GM18907 (cell line): Measurements from ENCODE around the gene CLSTN2.

ENCODE experiments used
- ATAC-seq: cut with Tn5 transposase; IDR thresholded peaks from one replicate; pipeline ENCODE4 v1.9.1; 2021; ENCODE audit warnings: mild to moderate bottlenecking, moderate library complexity; ENCODE audit not compliant: unreplicated experiment

The CLSTN2 gene

DNA sequence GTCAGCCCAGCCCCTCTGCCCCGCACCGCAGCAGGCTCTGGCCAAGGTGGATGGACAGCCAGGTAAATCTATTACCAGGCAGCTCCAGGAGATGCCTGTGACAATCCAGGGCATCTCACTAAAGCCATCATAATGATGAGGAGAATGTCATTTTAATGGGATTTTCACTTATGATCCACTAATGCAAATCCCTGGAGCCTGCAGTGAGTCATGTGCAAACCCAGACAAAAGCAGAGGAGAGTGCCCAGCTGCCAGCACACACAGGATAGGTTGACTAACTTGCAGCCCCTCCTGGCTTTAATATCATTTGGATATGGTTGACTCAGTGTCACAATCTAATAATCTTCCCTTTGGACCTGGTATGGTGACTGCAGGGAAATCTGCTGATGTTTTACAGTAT lies 536.0 kb downstream of the CLSTN2 start:
- ATAC-seq = no peak

DNA sequence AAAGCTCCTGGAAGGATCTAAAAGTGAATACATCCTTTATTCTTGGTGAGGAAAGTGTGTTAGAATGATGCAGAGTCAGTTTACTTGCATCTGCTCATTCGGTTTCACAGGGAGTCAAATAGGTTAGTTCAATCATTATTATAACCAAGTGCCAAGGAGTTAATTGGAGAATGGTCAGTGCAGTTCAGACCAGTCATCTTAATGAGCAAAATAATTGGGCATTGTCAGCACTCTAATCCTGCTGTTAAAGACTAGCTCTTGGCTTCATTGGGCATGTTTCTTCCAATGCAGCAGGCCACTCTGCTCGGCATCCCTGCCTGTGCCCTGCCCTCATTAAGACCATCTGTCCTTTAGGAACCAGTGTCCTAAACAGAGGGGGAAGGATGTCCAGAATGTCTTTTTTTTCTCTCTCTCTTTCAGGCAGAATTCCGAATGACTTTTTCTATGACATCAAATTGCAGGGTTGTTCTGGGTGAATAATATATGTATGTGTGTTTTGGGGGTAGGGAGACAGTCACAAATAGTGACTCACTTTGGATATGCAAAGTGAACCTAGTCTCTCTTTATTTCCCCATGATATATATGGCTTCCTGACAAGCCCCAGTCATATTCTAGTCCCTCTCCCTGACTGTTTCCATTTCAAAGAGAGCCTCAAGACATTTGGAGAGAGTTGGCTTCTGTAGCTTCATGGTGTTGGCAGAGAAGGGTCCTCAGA lies 537.5 kb downstream of the CLSTN2 start:
- ATAC-seq = no peak

GRCh38 chr3:140487566-140487965 lies 552.6 kb downstream of the CLSTN2 start:
- ATAC-seq = no peak

DNA sequence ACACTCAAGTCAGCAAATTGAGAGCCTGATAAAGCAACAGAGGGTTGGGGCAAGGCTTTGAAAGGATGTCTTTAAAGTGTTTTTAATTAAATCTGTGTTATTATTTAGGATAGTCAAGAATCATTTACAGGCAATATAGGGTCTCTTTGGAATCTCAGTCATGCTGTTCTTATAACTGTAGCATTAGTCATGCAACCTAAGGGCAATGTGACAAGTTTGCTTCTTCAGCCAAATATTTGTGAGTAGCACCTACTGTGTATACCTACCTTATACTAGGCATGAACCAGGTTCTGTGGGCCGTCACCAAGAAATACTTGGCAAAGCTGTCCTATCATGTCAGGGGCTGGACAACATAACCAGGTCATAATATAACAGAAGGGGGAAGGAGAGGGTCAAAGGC lies 558.3 kb downstream of the CLSTN2 start:
- ATAC-seq = no peak

DNA sequence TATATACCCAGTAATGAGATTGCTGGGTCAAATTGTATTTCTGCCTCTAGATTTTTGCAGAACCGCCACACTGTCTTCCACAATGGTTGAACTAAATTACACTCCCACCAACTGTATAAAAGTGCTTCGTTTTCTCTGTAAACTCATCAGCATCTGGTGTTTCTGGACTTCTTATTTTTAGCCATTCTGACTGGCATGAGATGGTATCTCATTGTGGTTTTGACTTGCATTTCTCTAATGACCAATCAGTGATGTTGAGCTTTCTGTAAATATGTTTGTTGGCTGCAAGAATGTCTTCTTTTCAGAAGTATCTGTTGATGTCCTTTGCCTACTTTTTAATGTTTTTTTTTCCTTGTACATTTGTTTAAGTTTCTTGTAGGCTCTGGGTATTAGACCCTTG lies 560.0 kb downstream of the CLSTN2 start:
- no peak for ATAC-seq

DNA sequence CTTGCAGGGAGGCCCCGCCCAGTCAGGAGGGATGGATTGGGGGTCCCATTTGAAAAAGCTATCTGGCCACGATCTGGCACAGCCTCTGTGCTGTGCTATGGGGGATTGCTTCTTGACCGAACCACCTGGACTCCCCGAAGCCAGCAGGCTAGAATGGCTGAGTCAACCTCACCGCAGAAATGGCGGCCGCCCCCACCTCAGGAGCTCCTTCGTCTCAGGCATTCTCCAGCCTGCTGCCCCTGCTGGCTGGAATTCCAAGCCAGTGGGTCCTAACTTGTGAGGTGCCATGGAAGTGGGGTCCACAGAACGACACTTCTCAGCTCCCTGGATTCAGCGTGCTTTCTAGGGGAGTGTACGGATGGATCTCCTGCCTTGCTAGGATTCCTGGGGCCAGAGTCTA lies 562.3 kb downstream of the CLSTN2 start:
- ATAC-seq = no peak

GRCh38 chr3:140499114-140499757 lies 564.3 kb downstream of the CLSTN2 start:
- ATAC-seq = no peak

GRCh38 chr3:140500473-140500872 lies 565.5 kb downstream of the CLSTN2 start:
- no peak for ATAC-seq

- ATAC-seq = no peak
Measured at GRCh38 chr3:140501061-140501769, 566.2 kb downstream of the CLSTN2 start.

GRCh38 chr3:140501770-140502364 lies 566.9 kb downstream of the CLSTN2 start:
- ATAC-seq = no peak

GRCh38 chr3:140505213-140505612 lies 570.2 kb downstream of the CLSTN2 start:
- ATAC-seq = peak; percentile 91

DNA sequence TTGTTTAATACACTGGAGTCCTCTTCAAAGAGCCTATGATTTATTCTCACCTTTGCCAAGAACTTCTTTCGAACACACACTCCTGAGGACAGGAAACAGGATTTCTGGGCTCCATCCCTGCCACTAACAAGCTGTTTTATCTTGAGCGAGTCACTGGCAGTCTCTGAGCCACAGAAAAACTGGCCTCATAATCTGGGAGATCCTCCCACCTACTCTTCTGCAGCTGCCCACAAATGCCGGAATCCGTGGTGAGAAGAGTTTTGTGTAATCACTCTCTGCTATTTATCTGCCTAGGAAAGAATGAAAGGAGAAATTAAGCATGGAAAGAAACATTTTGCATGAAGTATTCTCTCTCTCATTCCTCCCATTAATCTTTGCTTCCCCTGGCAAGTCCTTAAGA lies 570.9 kb downstream of the CLSTN2 start:
- no peak for ATAC-seq

- ATAC-seq = no peak
Measured at GRCh38 chr3:140508550-140508949, 573.6 kb downstream of the CLSTN2 start.

DNA sequence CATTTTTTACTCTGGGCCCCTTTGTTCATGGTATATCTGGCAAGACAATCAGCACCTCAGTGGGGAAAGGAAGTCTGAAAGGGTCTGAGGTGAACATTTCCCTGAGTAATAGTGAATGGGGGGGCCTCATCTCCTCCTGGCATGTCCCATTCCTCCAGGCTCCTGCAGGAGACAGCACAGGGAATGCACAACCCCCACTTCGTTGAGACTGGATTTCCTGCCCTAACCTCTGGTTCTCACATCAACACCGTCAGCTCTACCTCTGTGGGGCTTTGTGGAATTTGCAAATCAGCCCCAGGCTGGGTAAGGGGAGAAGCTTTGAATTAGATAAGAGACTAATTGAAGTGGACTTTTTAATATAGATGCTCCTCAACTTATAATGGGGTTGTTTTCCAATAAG lies 574.5 kb downstream of the CLSTN2 start:
- ATAC-seq = no peak

- no peak for ATAC-seq
Measured at GRCh38 chr3:140510303-140510861, 575.4 kb downstream of the CLSTN2 start.

DNA sequence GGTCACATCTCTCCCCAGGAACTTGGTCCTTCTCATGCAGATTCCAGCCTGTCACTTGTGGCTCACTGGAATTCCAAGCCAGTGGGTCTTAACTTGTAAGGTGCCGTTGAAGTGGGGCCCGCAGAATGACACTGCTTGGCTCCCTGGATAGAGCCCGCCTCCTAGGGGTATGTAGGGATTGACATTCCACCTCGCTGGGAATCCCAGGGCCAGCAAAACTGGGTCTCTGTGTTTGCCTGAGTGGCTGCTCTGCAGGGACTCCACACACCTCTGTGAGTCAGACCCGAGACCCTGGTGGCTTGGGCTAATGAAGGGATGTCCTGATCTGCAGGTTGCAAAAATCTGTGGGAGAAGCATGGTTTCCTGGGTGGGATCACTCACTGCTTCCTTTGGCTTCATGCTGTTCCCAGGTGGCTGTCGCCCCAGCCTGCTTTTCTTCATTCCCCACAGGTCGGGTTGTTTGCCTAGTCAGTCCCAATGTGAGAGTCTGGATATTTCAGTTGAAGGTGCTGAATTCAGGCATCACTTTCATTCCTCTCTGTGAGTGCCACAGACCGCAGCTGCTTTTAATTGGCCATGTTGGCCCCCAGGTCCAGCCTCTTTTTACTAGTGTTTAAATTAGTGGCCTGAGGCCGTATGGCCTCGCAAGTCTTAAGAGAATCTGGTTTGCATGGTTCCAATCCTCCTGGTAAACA lies 586.9 kb downstream of the CLSTN2 start:
- no peak for ATAC-seq

GRCh38 chr3:140522653-140523380 lies 587.8 kb downstream of the CLSTN2 start:
- ATAC-seq = no peak

DNA sequence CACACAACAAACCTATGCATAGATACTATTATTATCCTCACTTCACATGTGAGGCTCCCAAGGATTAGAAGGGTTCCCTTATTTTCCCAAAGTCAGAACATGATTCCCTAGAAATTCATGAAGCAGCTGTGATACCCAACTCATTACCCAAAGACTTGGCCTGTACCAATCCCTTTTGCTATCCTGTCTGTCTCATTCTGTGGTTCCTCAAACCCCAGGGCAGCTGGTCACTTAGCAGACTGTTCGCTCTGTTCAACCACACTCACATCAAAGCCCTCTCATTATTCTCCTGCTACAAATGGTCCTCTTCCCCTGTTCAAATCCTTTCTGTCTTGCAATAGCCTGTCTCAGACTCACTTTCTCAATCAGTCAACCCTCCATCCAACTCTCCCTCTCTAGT lies 588.6 kb downstream of the CLSTN2 start:
- ATAC-seq = no peak

- no peak for ATAC-seq
Measured at GRCh38 chr3:140527156-140527555, 592.2 kb downstream of the CLSTN2 start.

- ATAC-seq = no peak
Measured at GRCh38 chr3:140529096-140529495, 594.1 kb downstream of the CLSTN2 start.
